HepG2 (cell line): Measurements from ENCODE around the gene VCL. TPM values are rescaled to one million over a fixed set of nuclear protein-coding genes. Genes with fewer than 3 reads are reported as not detected.

ENCODE experiments used
- ATAC-seq: fragments of 200-7000 bp; cut with Tn5 transposase; 3 replicates; pipeline ENCODE4 v1.9.1; 2020; ENCODE audit warnings: mild to moderate bottlenecking, moderate library complexity
- BruUV-seq: library from RNA; stranded (reverse); fragments of 400-500 nt; replicated peaks from 2 replicates; lab custom pipeline; 2021; lab: Mats Ljungman, UMichigan
- CTCF ChIA-PET: fragments of 300-600 bp; formaldehyde crosslinking; extraction: SDS; loops from one replicate; lab custom pipeline; 2021; ENCODE audit warnings: low total read pairs, inconsistent platforms, low intra/inter-chr PET ratio; lab: Yijun Ruan, JAX
- POLR2A ChIA-PET: fragments of 350-600 bp; sonication (Branson Sonifier 250); formaldehyde crosslinking; loops from one replicate; lab custom pipeline; 2020; ENCODE audit warnings: antibody characterized with exemption, inconsistent platforms; lab: Yijun Ruan, JAX
- DNase-seq: peaks from one replicate; pipeline ENCODE4 v3.0.0-alpha.2; 2015; ENCODE audit warnings: low spot score
- FAIRE-seq: peaks from 3 replicates; lab custom pipeline; 2011; peaks lifted over from hg19 to GRCh38; lab: Jason Lieb, UNC
- H2AFZ ChIP-seq: one replicate; pipeline ENCODE4 v1.6.1; 2011; ENCODE audit warnings: low read length, inconsistent platforms
- H3K27ac ChIP-seq: fragments of 300-600 bp; 3 replicates; pipeline ENCODE4 v1.8.0; 2011; ENCODE audit warnings: mixed run types, mild to moderate bottlenecking, mixed read lengths, low read length, inconsistent platforms; ENCODE audit not compliant: insufficient read depth; ENCODE audit errors: extremely low read length
- H3K27me3 ChIP-seq, 2 experiments: fragments of 200-600 bp in 1 of 2; 2 replicates in 1 of 2; 3 replicates in 1 of 2; pipeline versions ENCODE4 v1.6.0 to v1.8.0; 2011; ENCODE audit warnings: low read length in 2 of 2, mild to moderate bottlenecking in 2 of 2, moderate library complexity in 2 of 2, inconsistent platforms in 1 of 2; ENCODE audit not compliant: insufficient read depth in 2 of 2, control insufficient read depth in 1 of 2
- H3K36me3 ChIP-seq, 2 experiments: fragments of 200-600 bp in 1 of 2; replicated peaks in 1 of 2; 2 replicates in 1 of 2; 3 replicates in 1 of 2; pipeline versions ENCODE4 v1.5.1 to v1.8.0; 2011; ENCODE audit warnings: low read length in 2 of 2, inconsistent platforms in 1 of 2; ENCODE audit not compliant: insufficient read depth in 2 of 2, control insufficient read depth in 1 of 2
- H3K4me1 ChIP-seq: 2 replicates; pipeline ENCODE4 v1.5.1; 2012; ENCODE audit warnings: low read length, inconsistent platforms; ENCODE audit not compliant: insufficient read depth
- H3K4me2 ChIP-seq: 2 replicates; pipeline ENCODE4 v1.6.0; 2011; ENCODE audit warnings: low read depth, low read length, inconsistent platforms
- H3K4me3 ChIP-seq, 3 experiments: fragments of 200-600 bp in 1 of 3; sonication (generic), shearing (Covaris generic) in 1 of 3; replicated peaks in 1 of 3; 2 replicates each; pipeline ENCODE4 v1.5.1; 2011 to 2016; ENCODE audit warnings: low read length in 3 of 3, inconsistent platforms in 2 of 3, low read depth in 2 of 3, mild to moderate bottlenecking in 2 of 3, control low read depth in 1 of 3, mixed read lengths in 1 of 3; ENCODE audit not compliant: insufficient read depth in 1 of 3
- H3K79me2 ChIP-seq: one replicate; pipeline ENCODE4 v1.6.1; 2011; ENCODE audit warnings: low read length, inconsistent platforms; ENCODE audit not compliant: insufficient read depth
- H3K9ac ChIP-seq: 2 replicates; pipeline ENCODE4 v1.6.0; 2011; ENCODE audit warnings: mild to moderate bottlenecking, low read depth, low read length, inconsistent platforms; ENCODE audit not compliant: insufficient read depth
- H3K9me3 ChIP-seq: 2 replicates; pipeline ENCODE4 v1.5.1; 2012; ENCODE audit warnings: mild to moderate bottlenecking, low read length
- H4K20me1 ChIP-seq: 2 replicates; pipeline ENCODE4 v1.6.0; 2011; ENCODE audit warnings: inconsistent platforms, mild to moderate bottlenecking, low read length, moderate library complexity; ENCODE audit not compliant: insufficient read depth
- AGO1 ChIP-seq: fragments of 200-400 bp; formaldehyde crosslinking; IDR thresholded peaks from 2 replicates; pipeline ENCODE4 v1.6.1; 2017; ENCODE audit warnings: mild to moderate bottlenecking, low read depth, low read length, moderate library complexity; ENCODE audit not compliant: poor library complexity, severe bottlenecking
- FOXP4 ChIP-seq: sonication (generic); formaldehyde crosslinking; IDR thresholded peaks from 2 replicates; pipeline ENCODE4 v1.4.0; 2020; ENCODE audit warnings: missing genetic modification reagents
- HNRNPK ChIP-seq: fragments of 200-400 bp; formaldehyde crosslinking; IDR thresholded peaks from 2 replicates; pipeline ENCODE4 v1.6.1; 2018; ENCODE audit warnings: low read length, low read depth, moderate library complexity, mild to moderate bottlenecking; ENCODE audit not compliant: poor library complexity, severe bottlenecking
- ZNF660 ChIP-seq: sonication (generic); formaldehyde crosslinking; IDR thresholded peaks from 2 replicates; pipeline ENCODE4 v1.5.1; 2020; ENCODE audit warnings: mild to moderate bottlenecking, low read depth, missing genetic modification reagents, borderline replicate concordance
- ZNF768 ChIP-seq: sonication (generic); formaldehyde crosslinking; IDR thresholded peaks from 2 replicates; pipeline ENCODE4 v1.4.0; 2020; ENCODE audit warnings: missing genetic modification reagents
- ZNF782 ChIP-seq: sonication (generic); formaldehyde crosslinking; IDR thresholded peaks from 2 replicates; pipeline ENCODE4 v1.4.0; 2020; ENCODE audit warnings: missing genetic modification reagents, mild to moderate bottlenecking, borderline replicate concordance
- ZXDC ChIP-seq: sonication (generic); formaldehyde crosslinking; IDR thresholded peaks from 2 replicates; pipeline ENCODE4 v1.5.0; 2020; ENCODE audit warnings: mild to moderate bottlenecking, missing genetic modification reagents
- WGBS: methylation state at CpG from one replicate; pipeline ENCODE4 v1.1.6; 2017; ENCODE audit warnings: low lambda C conversion rate; 5-methylcytosine and 5-hydroxymethylcytosine counted together
- in situ Hi-C: cut with HindIII; loops from 2 replicates; pipeline ENCODE4 v1.10.0; 2017; ENCODE audit warnings: low pct_unique_long_range_greater_than_20kb; ENCODE audit not compliant: extremely low pct_ligation_motif_present
- intact Hi-C: fragments of 100-400 bp; cut with micrococcal nuclease; formaldehyde crosslinking; loops from one replicate; pipeline ENCODE4 v1.10.0; 2022; ENCODE audit not compliant: unreplicated experiment
- polyA plus RNA-seq, 8 experiments: library from polyadenylated mRNA; depleted of rRNA in 3 of 8; stranded (reverse) in 7 of 8; unstranded in 1 of 8; fragments of >200 nt; fragmentation: Illumina TruSeq in 4 of 8; extraction: Trizol in 4 of 8; gene quantifications; 2 replicates each; pipeline versions ENCODE4 v1.2.1 to v1.2.3, GENCODE V29; 2011 to 2016; ENCODE audit warnings: low read depth in 4 of 8, missing spikeins in 1 of 8, mixed read lengths in 1 of 8; ENCODE audit not compliant: insufficient read depth in 1 of 8
- total RNA-seq, 5 experiments: library from RNA; depleted of rRNA; stranded (reverse); fragments of >200 nt; fragmentation: Illumina TruSeq; extraction: Trizol; gene quantifications; 2 replicates each; pipeline ENCODE4 v1.2.3, GENCODE V29; 2016; ENCODE audit warnings: low read depth in 1 of 5
- TF ChIP-seq, protein P1 (sequence below): sonication (generic); formaldehyde crosslinking; IDR thresholded peaks from 2 replicates; pipeline ENCODE4 v1.5.0; 2020; ENCODE audit warnings: mild to moderate bottlenecking, missing genetic modification reagents, moderate library complexity
- TF ChIP-seq, protein P2 (sequence below): sonication (generic); formaldehyde crosslinking; IDR thresholded peaks from 2 replicates; pipeline ENCODE4 v1.4.0; 2020; ENCODE audit warnings: missing genetic modification reagents

Gene VCL
- total and polyA plus RNA-seq, 2 of the 13 experiments (the other 11 are each of a cell fraction or from before 2014, with no cell fraction given), result 17.3 to 26.9 TPM

DNA sequence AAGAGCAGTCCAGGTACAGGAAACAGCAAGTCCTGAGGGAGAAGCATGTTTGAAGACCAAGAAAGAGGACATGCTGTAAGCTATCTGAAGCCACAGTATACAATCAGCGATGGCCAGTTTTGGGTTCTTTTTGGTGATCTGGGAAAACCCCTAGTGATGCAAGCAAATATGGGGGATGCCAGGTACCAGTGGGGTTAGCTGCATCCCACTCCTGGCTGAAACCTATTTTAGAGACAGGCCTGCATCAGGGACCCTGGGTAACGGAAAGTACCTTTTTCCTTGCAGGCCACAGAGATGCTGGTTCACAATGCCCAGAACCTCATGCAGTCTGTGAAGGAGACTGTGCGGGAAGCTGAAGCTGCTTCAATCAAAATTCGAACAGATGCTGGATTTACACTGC lies 119.8 kb downstream of the VCL start (continued):
- TF ChIP-seq, protein P1, sequence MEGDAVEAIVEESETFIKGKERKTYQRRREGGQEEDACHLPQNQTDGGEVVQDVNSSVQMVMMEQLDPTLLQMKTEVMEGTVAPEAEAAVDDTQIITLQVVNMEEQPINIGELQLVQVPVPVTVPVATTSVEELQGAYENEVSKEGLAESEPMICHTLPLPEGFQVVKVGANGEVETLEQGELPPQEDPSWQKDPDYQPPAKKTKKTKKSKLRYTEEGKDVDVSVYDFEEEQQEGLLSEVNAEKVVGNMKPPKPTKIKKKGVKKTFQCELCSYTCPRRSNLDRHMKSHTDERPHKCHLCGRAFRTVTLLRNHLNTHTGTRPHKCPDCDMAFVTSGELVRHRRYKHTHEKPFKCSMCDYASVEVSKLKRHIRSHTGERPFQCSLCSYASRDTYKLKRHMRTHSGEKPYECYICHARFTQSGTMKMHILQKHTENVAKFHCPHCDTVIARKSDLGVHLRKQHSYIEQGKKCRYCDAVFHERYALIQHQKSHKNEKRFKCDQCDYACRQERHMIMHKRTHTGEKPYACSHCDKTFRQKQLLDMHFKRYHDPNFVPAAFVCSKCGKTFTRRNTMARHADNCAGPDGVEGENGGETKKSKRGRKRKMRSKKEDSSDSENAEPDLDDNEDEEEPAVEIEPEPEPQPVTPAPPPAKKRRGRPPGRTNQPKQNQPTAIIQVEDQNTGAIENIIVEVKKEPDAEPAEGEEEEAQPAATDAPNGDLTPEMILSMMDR (CRISPR knock-in tag), result no peak
- TF ChIP-seq, protein P2, sequence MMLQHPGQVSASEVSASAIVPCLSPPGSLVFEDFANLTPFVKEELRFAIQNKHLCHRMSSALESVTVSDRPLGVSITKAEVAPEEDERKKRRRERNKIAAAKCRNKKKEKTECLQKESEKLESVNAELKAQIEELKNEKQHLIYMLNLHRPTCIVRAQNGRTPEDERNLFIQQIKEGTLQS (CRISPR knock-in tag), result no peak
- TF ChIP-seq AGO1 (no peak), ZNF768 (CRISPR knock-in tag) (no peak), HNRNPK (no peak), ZXDC (no peak), ZNF660 (CRISPR knock-in tag) (no peak)

DNA sequence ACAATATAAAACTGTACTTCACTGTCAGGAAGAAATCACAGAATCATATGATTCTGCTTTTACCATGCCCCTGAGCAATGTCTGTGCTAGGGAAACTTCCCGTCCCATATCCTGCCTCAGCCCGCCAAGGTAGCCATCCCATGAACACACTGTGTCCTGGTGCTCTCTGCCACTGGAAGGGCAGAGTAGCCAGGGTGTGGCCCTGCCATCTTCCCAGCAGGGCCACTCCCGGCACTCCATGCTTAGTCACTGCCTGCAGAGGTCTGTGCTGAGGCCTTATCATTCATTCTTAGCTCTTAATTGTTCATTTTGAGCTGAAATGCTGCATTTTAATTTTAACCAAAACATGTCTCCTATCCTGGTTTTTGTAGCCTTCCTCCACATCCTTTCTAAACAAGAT lies 120.9 kb downstream of the VCL start:
- H3K4me2 ChIP-seq, result no peak overlapping the region
- H3K27ac ChIP-seq, result no peak overlapping the region
- POLR2A ChIA-PET, result no interaction called here
- WGBS, result 96% methylated on average over 3 of the region's 3 CpGs
- TF ChIP-seq ZNF782 (CRISPR knock-in tag), result no peak
- no peak for TF ChIP-seq FOXP4
- TF ChIP-seq, all 625 proteins: peak for 0
- no peak for FAIRE-seq
- Histone ChIP-seq H3K4me1 (no peaks in the 10 kb centered on the region), H3K4me3 (no peak overlapping the region), H3K9ac (no peak overlapping the region), H2AFZ (no peak overlapping the region), H4K20me1 (no peaks in the 10 kb centered on the region), H3K9me3 (no peaks in the 10 kb centered on the region), H3K36me3 (peaks cover 18 to 87% of the 10 kb centered on the region in 2 experiments), H3K79me2 (no peaks in the 10 kb centered on the region), H3K27me3 (no peaks in the 10 kb centered on the region)
- intact Hi-C loops (no loop called here), in situ Hi-C loops (no loop called here)
- no TSS peak for BruUV-seq
- CTCF ChIA-PET, result no interaction called here
- no peak for DNase-seq
- peak; percentile 37; the same call in 2 of the 3 replicates for ATAC-seq
